ENCODE measurements around the gene CST4. TPM values are rescaled to one million over a fixed set of nuclear protein-coding genes. Genes with fewer than 3 reads are reported as not detected.
"Not testable (repeated sequence)": the region's sequence is repeated elsewhere in the genome, so short reads cannot be mapped to it uniquely, and the experiment has no call there.

The CST4 gene
- polyA plus RNA-seq, 1 donor, result not detected

DNA sequence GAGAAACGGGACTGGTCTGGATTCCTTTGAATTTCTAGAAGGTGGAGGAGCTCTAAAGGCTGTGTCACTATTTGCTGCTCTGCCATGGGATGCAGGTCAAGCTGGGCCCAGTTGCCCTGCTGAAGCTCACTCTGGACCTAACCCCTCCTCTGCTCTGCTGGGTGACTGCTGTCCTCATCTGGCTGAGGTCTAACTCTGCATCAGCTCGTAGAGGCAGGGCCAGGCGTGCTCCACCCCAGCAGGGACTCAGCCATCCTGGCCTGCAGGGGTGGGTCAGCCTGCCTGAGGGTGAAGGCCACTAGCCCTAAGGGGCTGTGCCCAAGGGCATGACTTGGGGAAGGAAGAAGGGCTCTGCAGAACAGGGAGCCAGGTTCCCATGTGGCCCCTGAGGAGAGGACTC, 852 bp downstream of the CST4 start:
- no peak for DNase-seq

GRCh38 chr20:23686046-23686750, 2.6 kb downstream of the CST4 start:
- no peak for DNase-seq

DNA sequence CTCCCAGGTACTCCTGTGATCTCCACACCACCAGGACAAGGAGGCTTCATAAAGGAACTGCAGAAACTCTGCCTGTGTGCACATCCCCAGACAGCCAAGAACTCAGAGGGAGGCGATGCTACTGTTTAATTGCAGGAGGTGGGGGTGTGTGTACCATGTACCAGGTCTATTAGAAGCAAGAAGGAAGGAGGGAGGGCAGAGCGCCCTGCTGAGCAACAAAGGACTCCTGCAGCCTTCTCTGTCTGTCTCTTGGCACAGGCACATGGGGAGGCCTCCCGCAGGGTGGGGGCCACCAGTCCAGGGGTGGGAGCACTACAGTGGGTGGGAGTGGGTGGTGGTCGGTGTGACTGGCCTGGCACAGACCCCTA, 3.3 kb downstream of the CST4 start:
- DNase-seq, result not testable (repeated sequence)

- DNase-seq, result no peak
These were observed 4.6 kb downstream of the CST4 start for GRCh38 chr20:23684261-23684660.

- DNase-seq, result no peak
These were observed 5.0 kb downstream of the CST4 start for GRCh38 chr20:23683807-23684206.

- no peak for DNase-seq
These were observed 5.6 kb downstream of the CST4 start for GRCh38 chr20:23683281-23683680.

DNA sequence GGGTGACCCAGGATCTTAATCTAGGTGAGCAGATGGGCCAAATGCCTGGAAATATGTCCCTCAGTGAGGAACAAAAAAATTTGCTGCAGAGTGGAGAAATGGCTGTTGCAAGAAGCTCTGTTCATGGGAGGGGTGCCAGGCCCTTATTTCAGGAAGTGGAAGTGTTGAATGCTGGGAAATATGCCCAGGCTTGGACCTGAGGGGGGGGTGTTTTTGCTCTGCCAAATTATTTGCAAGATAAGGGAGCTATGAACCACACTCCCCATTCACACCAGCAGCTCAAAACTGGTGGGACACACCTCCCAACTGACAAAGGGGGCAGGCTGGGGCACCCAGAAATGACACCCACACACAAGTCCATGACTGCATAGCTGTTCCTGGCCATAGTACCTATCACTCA, 8.7 kb downstream of the CST4 start:
- no peak for DNase-seq

DNA sequence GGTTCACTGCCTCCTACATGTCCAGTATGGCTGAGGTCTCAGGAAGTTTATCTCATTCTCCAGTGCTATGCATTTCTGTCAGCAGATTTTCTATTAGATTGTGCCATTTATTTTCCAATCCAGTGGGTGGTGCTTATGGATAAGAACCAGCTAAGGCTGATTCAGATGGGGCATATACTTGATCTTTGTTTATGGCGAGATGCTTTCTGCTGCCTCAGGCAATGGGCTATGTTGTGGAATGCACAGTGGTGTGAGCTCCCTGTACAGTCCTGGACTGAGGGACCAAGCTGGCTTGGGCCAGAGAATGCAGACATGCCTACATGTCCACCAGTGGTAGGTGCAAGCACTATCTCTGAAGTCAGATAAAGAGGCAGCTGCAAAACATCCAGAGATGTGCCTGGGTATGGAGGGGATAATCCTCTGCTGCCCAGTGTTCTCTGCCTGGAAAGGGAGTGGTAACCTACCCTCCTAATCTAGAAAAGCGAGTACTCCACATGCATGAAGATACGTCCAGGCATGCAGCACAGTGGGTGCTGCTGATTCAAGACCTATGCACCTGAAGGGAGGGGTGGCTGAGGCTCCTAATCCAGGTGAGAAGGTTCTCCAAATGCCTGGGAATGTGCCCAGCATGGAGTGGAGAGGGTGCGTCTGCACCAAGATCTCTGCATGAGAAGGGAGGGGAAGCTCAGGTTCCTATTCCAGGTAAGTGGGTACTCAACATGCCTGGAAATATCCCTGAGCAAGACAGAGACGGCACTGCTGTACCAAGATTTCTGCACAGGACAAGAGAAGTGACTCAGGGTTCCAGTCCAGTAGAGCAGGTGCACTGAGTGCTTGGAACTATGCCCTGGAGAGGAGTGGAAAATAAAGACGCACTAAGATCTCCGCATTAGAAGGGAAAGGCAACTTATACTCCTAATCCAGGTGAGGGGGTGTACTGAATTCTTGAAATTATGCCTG, 9.4 kb downstream of the CST4 start:
- DNase-seq, result no peak

DNA sequence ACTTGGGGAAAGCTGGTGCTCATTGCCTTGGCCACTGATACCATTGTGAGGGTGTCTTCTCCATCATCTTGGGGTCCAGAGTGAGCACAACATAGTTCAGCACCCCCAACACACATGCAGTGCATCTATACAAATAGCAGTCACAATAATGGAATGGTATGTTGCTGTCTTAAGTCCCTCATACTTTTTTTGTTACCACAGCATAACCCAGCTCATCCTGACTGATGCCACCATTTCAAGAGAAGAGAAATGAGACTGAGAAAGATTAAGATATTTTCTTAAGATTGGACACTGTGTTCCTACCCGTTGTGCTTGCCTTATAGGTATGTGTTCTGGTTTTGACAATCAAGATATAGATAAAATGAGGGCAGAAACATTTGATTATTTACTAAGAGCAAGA, 15.6 kb downstream of the CST4 start:
- no peak for DNase-seq

DNA sequence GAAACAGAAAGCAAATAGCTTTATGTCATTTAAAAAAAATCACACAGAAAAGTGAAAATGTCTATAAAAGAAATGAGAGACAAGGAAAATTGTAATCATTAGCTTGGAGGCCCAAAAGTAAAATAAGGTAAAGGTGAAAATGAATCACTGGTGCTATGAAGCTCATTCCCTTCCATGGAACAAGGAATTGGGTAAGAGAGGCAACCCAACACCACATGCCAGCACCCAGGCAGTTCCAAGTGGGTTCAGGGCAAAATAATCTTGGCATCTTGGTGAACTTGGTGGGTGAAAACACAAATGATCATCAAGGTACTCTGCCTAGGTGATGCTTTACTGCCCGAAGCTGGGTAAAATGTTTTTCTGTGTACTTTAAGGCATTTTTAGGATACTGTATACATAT, 16.7 kb downstream of the CST4 start:
- no peak for DNase-seq

DNA sequence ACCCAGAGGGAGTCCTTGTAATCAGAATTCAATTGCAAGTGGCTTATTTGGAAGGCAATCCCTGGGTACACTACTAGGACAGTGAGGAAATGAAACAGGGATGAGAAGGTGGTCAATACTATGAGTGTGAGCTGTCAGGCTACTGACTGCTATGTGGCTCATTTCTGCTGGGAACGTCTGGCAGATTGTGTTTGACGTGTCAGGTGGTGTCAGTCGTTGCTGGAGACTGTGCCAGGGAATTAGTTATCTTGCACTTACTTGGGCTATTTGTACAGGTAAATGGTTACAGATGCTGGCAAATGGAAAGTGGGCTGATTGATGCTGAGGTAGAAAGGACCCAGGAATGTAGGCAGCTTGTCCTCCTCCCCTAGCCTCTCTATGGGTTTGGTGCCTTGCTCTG, 17.4 kb downstream of the CST4 start:
- DNase-seq, result no peak

- no peak for DNase-seq
These were observed 18.5 kb downstream of the CST4 start for GRCh38 chr20:23670361-23670760.

DNA sequence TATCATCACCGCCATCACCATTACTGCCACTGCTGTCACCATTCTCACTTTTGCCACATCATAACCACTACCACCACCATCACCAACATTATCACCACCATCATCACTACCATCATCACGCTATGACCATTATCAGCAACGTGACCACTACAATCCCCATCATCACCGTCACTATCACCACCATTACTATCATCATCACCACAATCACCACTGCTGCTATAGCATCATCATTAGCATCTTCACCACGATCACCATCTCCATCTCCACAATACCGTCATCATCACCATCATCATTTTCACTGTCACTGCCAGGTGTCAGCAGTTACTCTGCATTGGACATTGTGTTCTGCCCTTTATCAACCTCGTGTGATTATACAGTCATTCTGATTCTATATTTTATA, 19.0 kb downstream of the CST4 start:
- no peak for DNase-seq

DNA sequence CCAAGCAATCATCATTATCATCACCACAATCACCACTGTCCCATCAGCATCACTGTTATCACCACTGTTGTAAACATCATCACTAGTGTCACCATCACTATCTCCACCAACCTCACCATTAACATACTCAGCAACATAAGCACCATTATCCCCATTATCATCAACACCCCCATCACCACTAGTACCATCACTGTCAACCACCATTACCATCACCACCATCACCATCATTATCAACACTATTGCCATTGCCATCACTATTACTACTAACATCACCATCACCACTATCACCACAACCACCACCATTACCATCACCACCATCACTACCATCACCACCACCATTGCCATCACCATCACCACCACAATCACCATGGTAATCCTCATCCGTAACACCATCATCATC, 19.5 kb downstream of the CST4 start:
- no peak for DNase-seq

DNA sequence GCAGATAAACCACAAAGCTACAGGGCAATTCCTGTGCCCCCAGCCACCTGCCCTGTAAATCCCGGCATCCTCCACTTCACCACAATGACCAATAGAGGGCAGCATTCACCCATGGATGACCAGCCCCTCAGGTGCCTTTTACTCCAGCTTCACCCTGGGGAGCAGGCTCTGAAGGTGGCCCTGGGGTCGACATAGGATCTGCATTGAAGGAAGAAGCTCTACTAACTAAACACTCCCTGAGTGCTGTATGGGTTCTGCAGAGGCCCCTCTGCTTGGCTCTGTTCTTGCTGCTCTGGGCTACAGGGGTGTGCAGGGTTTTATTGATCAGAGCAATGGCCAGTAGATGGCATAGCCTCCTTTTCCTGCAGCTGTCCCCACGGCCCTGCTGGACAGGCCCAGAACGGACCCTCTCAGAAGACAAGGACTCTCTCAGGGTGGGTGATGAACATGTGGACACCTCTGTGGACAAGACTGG, 20.3 kb downstream of the CST4 start:
- peak; percentile 41 for DNase-seq

DNA sequence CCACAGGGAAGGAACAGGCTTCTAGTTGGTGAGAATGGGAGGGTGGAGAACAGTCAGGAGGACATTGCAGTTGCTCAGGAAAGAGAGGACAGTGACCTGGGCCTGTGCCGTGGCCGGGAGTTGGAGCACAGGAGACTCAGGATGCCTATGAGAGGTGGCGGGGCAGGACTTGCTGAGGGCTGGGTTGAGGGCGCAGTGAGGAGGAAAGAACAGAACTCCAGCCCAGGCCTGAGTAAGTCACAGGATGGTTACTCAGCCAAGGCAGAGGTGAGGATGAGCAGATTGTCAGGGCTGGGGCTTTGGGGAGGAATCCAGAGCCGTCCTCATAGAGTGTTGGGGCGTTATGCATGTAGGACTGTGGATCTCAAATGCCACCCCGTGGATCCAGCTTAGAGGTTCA, 21.2 kb downstream of the CST4 start:
- DNase-seq, result no peak

GRCh38 chr20:23666698-23667097, 22.1 kb downstream of the CST4 start:
- DNase-seq, result no peak

DNA sequence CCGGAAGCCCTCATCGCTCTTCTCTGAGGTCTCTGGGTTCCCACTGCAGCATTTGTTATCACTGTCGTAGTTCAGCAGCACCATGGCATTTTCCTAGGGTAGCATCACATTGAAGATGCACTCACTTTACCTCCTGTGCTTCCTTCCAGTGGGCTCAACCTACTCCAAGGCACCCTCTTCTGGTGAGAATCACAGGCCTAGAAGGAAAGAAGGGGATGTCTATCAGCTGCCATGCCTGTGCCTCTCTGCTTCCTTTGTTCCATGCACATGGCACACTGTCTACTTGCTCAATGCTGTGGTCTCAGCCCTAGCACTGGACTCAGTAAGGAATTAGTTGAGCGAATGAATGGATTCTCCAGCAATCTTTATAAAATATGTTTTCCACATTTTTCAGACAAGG, 22.6 kb downstream of the CST4 start:
- DNase-seq, result no peak

GRCh38 chr20:23664954-23665353, 23.9 kb downstream of the CST4 start:
- DNase-seq, result no peak

- DNase-seq, result not testable (repeated sequence)
These were observed 24.8 kb downstream of the CST4 start for GRCh38 chr20:23664046-23664445.

DNA sequence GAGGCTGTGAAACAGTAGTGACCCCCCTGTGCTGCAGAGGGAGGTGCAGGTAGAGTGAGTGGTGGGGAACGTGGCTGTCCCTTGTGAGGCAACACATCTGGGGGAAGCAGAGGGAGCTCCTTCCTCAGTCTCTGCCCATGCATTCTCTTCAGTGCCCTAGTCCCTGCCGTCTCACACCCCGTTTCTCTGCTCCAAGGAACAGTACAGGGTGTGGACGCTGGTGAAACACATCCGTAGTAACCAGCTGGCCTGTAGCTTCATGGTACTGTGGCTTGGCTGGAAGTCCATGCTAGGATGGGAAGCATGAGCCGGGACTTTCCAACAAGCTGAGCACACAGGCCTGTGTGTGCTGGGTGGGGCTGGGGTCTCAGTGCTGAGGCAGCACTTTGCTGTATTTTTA, 25.7 kb downstream of the CST4 start:
- no peak for DNase-seq

GRCh38 chr20:23662276-23662870, 26.5 kb downstream of the CST4 start:
- no peak for DNase-seq

DNA sequence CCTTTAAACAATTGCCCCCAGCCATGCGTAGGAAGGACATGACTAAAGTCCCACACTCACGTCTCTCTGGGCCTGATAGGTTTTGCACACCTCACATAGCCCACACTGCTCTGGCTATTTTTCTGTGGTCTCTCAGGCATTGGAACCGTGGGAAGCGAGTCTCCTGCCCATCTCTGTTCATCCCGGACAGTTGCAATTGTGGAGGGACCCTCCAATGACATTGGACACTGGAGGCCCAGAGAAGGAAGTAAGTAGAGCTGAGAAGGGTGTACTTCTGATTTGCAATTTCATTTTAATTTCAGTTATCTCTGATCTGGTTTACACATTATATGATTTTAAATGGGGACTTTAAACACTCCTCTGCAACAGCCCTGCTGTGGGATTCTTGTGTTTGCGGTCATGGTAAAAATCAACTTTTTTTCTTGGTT, 27.8 kb downstream of the CST4 start:
- DNase-seq, result no peak

Measured in left kidney (tissue), 2 donors.